Epithelial cell of esophagus (primary cell): Measurements from ENCODE around the gene ARRDC2.
"Not testable (repeated sequence)": the region's sequence is repeated elsewhere in the genome, so short reads cannot be mapped to it uniquely, and the experiment has no call there.

ENCODE experiments used
- DNase-seq: peaks from one replicate; pipeline ENCODE4 v3.0.0; 2010; ENCODE audit warnings: low read depth
- H3K4me3 ChIP-seq: 2 replicates; pipeline ENCODE4 v1.5.1; 2011; ENCODE audit warnings: mild to moderate bottlenecking, low read length, control low read depth
- TF ChIP-seq, protein P1 (sequence below): IDR thresholded peaks from 2 replicates; pipeline ENCODE4 v1.5.1; 2011; ENCODE audit warnings: low read depth, mild to moderate bottlenecking, low read length, control low read depth, inconsistent platforms; ENCODE audit not compliant: insufficient read depth; ENCODE audit errors: missing control alignments

ARRDC2 gene

DNA sequence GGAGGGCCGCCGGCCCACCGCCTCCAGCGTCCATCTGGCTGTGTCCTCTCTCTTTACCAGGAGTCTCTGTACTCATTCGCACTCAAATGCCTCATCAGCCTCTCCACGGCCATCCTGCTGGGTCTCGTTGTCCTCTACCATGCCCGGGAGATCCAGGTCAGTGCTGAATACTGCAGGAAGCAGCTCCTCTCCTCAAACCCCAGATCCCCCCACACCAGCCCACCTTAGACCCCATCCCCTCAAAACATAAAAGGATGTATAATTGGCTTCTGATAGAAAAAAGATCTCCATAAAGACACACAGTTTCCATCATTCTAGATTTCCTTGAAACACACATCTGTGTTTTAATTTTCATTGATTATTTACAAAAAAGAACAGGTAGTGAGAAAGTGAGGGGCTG lies 32.9 kb upstream of the ARRDC2 start:
- TF ChIP-seq, protein P1, sequence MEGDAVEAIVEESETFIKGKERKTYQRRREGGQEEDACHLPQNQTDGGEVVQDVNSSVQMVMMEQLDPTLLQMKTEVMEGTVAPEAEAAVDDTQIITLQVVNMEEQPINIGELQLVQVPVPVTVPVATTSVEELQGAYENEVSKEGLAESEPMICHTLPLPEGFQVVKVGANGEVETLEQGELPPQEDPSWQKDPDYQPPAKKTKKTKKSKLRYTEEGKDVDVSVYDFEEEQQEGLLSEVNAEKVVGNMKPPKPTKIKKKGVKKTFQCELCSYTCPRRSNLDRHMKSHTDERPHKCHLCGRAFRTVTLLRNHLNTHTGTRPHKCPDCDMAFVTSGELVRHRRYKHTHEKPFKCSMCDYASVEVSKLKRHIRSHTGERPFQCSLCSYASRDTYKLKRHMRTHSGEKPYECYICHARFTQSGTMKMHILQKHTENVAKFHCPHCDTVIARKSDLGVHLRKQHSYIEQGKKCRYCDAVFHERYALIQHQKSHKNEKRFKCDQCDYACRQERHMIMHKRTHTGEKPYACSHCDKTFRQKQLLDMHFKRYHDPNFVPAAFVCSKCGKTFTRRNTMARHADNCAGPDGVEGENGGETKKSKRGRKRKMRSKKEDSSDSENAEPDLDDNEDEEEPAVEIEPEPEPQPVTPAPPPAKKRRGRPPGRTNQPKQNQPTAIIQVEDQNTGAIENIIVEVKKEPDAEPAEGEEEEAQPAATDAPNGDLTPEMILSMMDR: no peak
- DNase-seq: no peak
- H3K4me3 ChIP-seq: no peak overlapping the region

DNA sequence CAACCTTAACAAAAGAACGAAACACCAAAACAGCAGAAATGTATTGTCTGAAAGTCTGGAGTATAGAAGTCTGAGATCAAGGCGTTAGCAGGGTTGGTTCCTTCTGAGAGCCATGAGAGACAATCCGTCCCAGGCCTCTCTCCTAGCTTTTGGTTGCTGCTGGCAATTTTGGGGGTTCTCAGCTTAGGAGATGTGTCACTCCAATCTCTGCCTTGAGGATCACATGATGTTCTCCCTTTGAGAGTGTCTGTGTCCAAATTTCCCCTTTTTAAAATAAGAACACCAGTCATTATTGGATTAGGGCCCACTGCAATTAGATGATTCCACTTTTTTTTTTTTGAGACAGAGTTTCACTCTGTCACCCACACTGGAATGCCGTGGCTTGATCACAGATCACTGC lies 30.9 kb upstream of the ARRDC2 start:
- H3K4me3 ChIP-seq: no peak overlapping the region
- no peak for DNase-seq
- TF ChIP-seq, protein P1: no peak

DNA sequence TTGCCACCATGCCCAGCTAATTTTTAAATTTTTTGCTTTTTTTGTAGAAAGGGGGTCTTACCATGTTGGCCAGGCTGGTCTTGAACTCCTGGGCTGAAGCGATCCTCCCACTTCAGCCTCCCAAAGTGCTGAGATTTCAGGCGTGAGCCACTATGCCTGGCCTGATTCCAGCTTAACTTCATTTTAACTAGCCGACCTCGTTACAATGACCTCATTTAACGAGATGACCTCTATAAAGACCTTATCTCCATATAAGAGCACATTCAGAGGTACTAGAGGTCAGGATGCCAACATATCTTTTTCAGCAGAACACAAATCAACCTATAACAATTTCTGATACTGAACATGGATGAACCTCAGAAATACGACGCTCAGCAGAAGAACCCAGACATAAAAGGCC lies 30.5 kb upstream of the ARRDC2 start:
- no peak overlapping the region for H3K4me3 ChIP-seq
- TF ChIP-seq, protein P1: no peak
- no peak for DNase-seq

DNA sequence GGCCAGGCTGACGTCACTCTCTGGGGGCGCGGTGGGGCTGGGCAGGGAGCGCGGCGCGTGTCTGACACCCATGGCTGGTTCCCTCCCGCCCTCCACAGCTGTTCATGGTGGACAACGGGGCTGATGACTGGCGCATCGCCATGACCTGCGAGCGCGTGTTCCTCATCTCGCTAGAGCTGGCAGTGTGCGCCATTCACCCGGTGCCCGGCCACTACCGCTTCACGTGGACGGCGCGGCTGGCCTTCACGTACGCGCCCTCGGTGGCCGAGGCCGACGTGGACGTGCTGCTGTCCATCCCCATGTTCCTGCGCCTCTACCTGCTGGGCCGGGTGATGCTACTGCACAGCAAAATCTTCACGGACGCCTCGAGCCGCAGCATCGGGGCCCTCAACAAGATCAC lies 26.4 kb upstream of the ARRDC2 start:
- no peak for DNase-seq
- TF ChIP-seq, protein P1: no peak
- H3K4me3 ChIP-seq: no peak overlapping the region

DNA sequence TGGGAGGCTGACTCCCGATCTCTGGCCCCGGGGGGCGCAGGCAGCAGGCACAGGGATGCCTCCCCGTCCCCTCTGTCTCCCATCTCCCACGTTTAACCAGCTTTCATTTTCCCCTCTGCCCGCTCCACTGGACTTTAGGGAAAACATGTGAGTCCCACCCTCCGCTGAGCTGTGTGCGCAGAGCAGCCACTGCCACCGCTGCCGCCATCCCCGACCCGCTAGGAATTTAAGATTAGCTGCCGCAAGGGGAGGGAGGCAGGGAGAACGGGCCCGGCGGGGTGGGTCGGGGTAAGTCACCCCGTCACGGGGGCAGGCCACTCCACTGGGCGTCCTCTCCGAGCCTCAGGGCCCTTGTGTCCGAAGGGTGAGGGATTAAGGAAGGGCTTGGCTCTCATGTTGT lies 25.5 kb upstream of the ARRDC2 start:
- TF ChIP-seq, protein P1: no peak
- no peak overlapping the region for H3K4me3 ChIP-seq
- DNase-seq: no peak

DNA sequence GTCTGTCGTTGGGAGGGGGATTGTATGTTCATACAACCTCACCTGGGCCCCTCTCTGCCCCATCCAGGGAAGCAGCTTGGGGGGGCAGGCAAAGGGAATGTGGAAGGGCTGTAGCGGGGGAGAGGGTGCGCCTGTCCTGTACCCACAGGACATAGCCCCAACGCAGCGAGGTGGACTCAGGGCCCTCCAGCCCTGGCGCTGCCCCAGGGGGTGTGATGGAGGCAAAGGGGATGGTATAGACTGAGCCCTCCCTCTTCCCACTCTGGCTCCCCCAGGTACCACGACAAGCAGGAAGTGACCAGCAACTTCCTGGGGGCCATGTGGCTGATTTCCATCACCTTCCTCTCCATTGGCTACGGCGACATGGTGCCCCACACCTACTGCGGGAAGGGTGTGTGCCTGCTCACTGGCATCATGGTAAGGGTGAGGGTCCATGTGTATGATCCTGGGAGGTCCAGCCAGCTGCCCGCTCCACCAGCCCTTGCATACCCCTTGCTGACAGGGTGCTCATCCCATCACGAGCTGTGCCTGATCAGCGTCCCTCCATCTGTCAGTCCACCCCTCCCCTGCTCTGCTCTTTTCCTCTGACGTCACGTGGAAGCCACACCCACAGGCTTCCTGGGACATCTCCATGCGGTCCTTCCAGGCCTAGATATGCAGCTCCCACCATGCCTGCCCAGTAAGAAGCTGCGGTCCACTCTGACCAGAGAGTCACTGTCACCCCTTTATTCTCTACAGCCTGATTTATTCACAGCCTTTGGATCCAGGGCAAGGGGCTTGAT lies 22.7 kb upstream of the ARRDC2 start:
- TF ChIP-seq, protein P1: no peak
- no peak overlapping the region for H3K4me3 ChIP-seq
- DNase-seq: no peak

DNA sequence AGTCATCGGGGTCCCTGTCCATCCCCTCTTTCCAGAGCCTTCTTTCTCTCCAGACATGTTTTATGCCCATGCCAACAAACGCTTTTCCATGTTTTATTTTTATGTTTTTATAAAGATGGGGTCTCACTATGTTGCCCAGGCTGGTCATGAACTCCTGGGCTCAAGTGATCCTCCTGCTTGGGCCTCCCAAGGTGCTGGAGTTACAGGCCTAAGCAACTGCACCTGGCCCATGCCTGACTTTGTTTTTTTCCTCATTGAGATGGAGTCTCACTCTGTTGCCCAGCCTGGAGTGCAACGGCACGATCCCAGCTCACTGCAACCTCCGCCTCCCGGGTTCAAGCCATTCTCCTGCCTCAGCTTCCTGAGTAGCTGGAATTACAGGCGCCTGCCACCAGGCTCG lies 21.4 kb upstream of the ARRDC2 start:
- H3K4me3 ChIP-seq, DNase-seq: not testable (repeated sequence)

DNA sequence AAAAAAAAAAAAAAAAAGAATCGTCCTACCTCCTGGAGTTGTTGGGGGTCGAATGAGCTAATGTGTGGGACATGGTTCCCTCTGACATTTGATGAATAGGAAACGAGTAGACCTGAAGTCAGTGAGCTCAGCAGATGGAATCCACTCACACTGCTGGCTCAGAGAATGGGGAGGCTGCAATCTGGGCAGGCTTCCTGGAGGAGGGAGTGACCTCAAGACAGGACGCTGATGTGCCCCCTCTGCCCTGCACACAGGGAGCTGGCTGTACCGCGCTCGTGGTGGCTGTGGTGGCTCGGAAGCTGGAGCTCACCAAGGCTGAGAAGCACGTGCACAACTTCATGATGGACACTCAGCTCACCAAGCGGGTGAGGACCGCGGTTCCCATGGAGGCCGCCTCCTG lies 19.8 kb upstream of the ARRDC2 start:
- TF ChIP-seq, protein P1: no peak
- H3K4me3 ChIP-seq: no peak overlapping the region
- no peak for DNase-seq
